Stomach (tissue), 9 donors: ENCODE measurements around the gene CLTCL1. TPM values are rescaled to one million over a fixed set of nuclear protein-coding genes. Genes with fewer than 3 reads are reported as not detected.

Source experiments
- DNase-seq, 2 donors: peaks; one replicate each; pipeline versions ENCODE4 v3.0.0 to v3.0.0-alpha.2; 2013 to 2019
- H3K27ac ChIP-seq, 5 donors: fragments of 200-600 bp in 4 of 5; sonication (generic) in 4 of 5; one replicate each; pipeline ENCODE4 v1.5.1; 2013 to 2019; ENCODE audit warnings: mild to moderate bottlenecking in 1 of 5, moderate library complexity in 1 of 5
- H3K27me3 ChIP-seq, 3 donors: fragments of 200-600 bp; sonication (generic); one replicate each; pipeline ENCODE4 v1.5.1; 2017 to 2019; ENCODE audit warnings: mixed run types in 1 of 3
- H3K36me3 ChIP-seq, 4 donors: fragments of 200-600 bp; sonication (generic); 1 replicate in 3 of 4; 2 replicates in 1 of 4; pipeline ENCODE4 v1.5.1; 2016 to 2019
- H3K4me1 ChIP-seq, 4 donors: fragments of 200-600 bp; sonication (generic); one replicate each; pipeline ENCODE4 v1.5.1; 2016 to 2019
- H3K4me3 ChIP-seq, 4 donors: fragments of 200-600 bp; sonication (generic) in 3 of 4; one replicate each; pipeline ENCODE4 v1.5.1; 2016 to 2019; ENCODE audit warnings: mild to moderate bottlenecking in 1 of 4
- H3K9me3 ChIP-seq, 4 donors: fragments of 200-600 bp; sonication (generic); one replicate each; pipeline ENCODE4 v1.5.1; 2016 to 2019
- EP300 ChIP-seq: sonication (generic); formaldehyde crosslinking; IDR thresholded peaks from one replicate; pipeline ENCODE4 v1.6.1; 2017; ENCODE audit warnings: antibody characterized with exemption
- POLR2A ChIP-seq, 4 donors: fragments of 450-650 bp; IDR thresholded peaks; one replicate each; pipeline ENCODE4 v1.6.1; 2016; ENCODE audit warnings: antibody characterized with exemption in 4 of 4, control low read depth in 2 of 4, mild to moderate bottlenecking in 1 of 4, moderate library complexity in 1 of 4
- POLR2AphosphoS5 ChIP-seq, 3 donors: sonication (generic); formaldehyde crosslinking; IDR thresholded peaks; one replicate each; pipeline ENCODE4 v1.6.1; 2016; ENCODE audit warnings: antibody characterized with exemption in 3 of 3
- WGBS, 5 donors: extraction: QIAGEN DNeasy Blood & Tissue Kit in 3 of 5; methylation state at CpG; one replicate each; pipeline versions ENCODE4 v1.1.5 to v1.1.7; 2013 to 2018; 5-methylcytosine and 5-hydroxymethylcytosine counted together
- intact Hi-C: fragments of 100-400 bp; cut with DNase I; formaldehyde crosslinking; loops from one replicate; pipeline ENCODE4 v1.15.1; 2023; ENCODE audit warnings: low total_unique reads
- polyA plus RNA-seq, 3 donors: library from polyadenylated mRNA; stranded (reverse); fragments of 200-250 nt; gene quantifications; one replicate each; pipeline ENCODE4 v1.2.3, GENCODE V29; 2013
- total RNA-seq, 5 donors: library from RNA; depleted of rRNA; stranded (reverse); fragments of >200 nt; gene quantifications; one replicate each; pipeline versions ENCODE4 v1.1.0 to v1.2.3, GENCODE V29; 2014 to 2016
- TF ChIP-seq, protein P1 (sequence below), 7 experiments: fragments of 450-650 bp in 4 of 7; fragments of 200-600 bp in 3 of 7; sonication (generic) in 3 of 7; IDR thresholded peaks; one replicate each; pipeline ENCODE4 v1.5.1; 2016 to 2019; ENCODE audit warnings: antibody characterized with exemption in 7 of 7, control low read depth in 2 of 7, mild to moderate bottlenecking in 1 of 7
- donor health status: healthy with polysubstance abuse.
- donor health status: Bipolar disorder and iron deficiency.
- donor health status: healthy.

CLTCL1 gene
- total and polyA plus RNA-seq, 8 donors: 3.0 to 10.1 (median 4.7) TPM

DNA sequence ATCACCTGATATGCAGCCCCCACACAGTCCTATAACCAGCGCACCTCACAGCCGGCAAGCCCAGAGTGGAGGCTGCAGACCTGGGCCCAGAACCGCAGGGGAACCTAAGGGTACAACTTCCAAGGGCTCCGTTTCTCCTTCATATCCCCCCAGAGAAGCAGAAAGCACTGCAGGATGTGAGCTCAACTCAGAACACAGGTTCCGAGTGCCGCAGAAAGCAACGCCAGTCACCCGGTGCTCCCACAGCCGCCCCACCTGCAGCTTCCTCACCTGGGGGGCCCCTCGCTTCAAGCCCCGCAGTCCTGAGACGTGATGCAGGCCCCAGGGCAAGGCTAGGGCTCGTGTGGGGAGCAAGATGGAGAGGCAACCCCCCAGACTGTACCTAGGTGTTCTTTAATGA is 158.0 kb downstream of the CLTCL1 start:
- no peak overlapping the region for H3K27ac ChIP-seq
- no peaks in the 10 kb centered on the region for H3K27me3 ChIP-seq
- no peaks in the 10 kb centered on the region for H3K9me3 ChIP-seq
- no peak overlapping the region for H3K4me3 ChIP-seq
- no peaks in the 10 kb centered on the region for H3K4me1 ChIP-seq
- H3K36me3 ChIP-seq: peaks cover 43 to 78% (median 76%) of the 10 kb centered on the region in 4 donors
- no peak for TF ChIP-seq EP300
- WGBS, 5 donors: 94 to 98% (median 95%) methylated on average over 9 to 13 of the region's 13 CpGs
- no peak for DNase-seq
- intact Hi-C loops: no loop called here

DNA sequence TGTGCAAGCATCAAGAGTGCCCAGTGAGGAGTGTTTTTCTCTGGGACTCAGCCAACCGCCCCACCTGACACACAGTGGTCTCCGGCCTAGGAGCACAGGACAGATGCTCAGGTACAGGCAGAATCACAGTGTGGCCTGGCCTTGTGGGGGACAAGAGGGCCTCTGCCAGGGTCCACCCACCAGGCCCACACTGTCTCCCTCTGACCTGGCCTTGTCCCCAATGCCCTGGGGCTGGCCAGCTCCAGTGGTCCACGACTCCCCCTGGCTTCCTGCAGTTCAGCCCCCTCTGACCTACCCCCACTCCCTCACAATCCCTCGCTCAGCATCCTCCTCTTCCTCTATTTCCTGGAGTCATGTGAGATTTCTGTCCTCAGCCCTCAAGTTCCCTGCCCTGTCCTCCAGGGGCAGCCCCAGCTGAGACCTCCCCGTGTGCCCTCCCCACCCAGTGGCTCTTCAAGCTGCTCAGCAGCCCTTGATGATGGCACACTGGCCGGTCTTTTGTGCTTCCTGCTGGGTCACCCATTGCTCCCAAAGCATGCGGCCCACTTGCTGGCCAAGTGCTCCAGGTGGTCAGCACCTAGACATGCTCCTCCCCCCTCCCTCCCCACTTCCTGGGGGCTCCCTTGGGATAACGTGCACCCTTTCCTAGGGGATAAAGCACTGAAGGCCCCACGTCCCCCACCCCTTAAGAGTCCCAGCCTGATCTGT is 158.7 kb downstream of the CLTCL1 start:
- H3K9me3 ChIP-seq: no peaks in the 10 kb centered on the region
- H3K36me3 ChIP-seq: peaks cover 35 to 71% (median 68%) of the 10 kb centered on the region in 4 donors
- H3K4me3 ChIP-seq: no peak overlapping the region
- no peak overlapping the region for H3K27ac ChIP-seq
- H3K4me1 ChIP-seq: no peaks in the 10 kb centered on the region
- 81 to 95% (median 90%) methylated on average over 9 of the region's 9 CpGs for WGBS, 5 donors
- no peaks in the 10 kb centered on the region for H3K27me3 ChIP-seq
- intact Hi-C loops: no loop called here
- no peak for DNase-seq
- TF ChIP-seq POLR2AphosphoS5 (IDR thresholded peaks at IDR 0.05) (no peak), POLR2A (IDR thresholded peaks at IDR 0.05) (no peak), EP300 (no peak)
- TF ChIP-seq, protein P1, sequence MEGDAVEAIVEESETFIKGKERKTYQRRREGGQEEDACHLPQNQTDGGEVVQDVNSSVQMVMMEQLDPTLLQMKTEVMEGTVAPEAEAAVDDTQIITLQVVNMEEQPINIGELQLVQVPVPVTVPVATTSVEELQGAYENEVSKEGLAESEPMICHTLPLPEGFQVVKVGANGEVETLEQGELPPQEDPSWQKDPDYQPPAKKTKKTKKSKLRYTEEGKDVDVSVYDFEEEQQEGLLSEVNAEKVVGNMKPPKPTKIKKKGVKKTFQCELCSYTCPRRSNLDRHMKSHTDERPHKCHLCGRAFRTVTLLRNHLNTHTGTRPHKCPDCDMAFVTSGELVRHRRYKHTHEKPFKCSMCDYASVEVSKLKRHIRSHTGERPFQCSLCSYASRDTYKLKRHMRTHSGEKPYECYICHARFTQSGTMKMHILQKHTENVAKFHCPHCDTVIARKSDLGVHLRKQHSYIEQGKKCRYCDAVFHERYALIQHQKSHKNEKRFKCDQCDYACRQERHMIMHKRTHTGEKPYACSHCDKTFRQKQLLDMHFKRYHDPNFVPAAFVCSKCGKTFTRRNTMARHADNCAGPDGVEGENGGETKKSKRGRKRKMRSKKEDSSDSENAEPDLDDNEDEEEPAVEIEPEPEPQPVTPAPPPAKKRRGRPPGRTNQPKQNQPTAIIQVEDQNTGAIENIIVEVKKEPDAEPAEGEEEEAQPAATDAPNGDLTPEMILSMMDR (IDR thresholded peaks at IDR 0.05): no peak

DNA sequence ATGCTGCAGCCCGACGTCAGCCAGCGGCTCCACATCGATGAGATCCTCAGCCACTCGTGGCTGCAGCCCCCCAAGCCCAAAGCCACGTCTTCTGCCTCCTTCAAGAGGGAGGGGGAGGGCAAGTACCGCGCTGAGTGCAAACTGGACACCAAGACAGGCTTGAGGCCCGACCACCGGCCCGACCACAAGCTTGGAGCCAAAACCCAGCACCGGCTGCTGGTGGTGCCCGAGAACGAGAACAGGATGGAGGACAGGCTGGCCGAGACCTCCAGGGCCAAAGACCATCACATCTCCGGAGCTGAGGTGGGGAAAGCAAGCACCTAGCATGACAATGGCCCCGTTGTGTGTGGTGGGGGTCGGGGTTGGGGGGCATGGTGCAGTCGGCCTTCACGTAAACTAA is 159.4 kb downstream of the CLTCL1 start:
- Histone ChIP-seq H3K4me3 (no peak overlapping the region), H3K27me3 (no peaks in the 10 kb centered on the region), H3K4me1 (no peaks in the 10 kb centered on the region), H3K9me3 (no peaks in the 10 kb centered on the region), H3K27ac (no peak overlapping the region), H3K36me3 (peaks cover 28 to 64% (median 62%) of the 10 kb centered on the region in 4 donors)
- 93 to 96% (median 94%) methylated on average over 15 to 20 of the region's 20 CpGs for WGBS, 5 donors
- intact Hi-C loops: no loop called here
- TF ChIP-seq, protein P1 (IDR thresholded peaks at IDR 0.05): no peak
- TF ChIP-seq EP300 (no peak), POLR2A (IDR thresholded peaks at IDR 0.05) (no peak), POLR2AphosphoS5 (IDR thresholded peaks at IDR 0.05) (no peak)
- no peak for DNase-seq

DNA sequence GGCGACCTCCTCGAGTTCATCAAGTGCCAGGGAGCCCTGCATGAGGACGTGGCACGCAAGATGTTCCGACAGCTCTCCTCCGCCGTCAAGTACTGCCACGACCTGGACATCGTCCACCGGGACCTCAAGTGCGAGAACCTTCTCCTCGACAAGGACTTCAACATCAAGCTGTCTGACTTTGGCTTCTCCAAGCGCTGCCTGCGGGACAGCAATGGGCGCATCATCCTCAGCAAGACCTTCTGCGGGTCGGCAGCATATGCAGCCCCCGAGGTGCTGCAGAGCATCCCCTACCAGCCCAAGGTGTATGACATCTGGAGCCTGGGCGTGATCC is 159.9 kb downstream of the CLTCL1 start:
- no peak overlapping the region for H3K27ac ChIP-seq
- 96 to 98% (median 97%) methylated on average over 17 to 19 of the region's 19 CpGs for WGBS, 5 donors
- H3K36me3 ChIP-seq: peaks cover 23 to 59% (median 56%) of the 10 kb centered on the region in 4 donors
- no peak for TF ChIP-seq EP300
- no peak for TF ChIP-seq POLR2A (IDR thresholded peaks at IDR 0.05)
- TF ChIP-seq POLR2AphosphoS5 (IDR thresholded peaks at IDR 0.05): no peak
- TF ChIP-seq, protein P1 (IDR thresholded peaks at IDR 0.05): no peak
- no peaks in the 10 kb centered on the region for H3K4me1 ChIP-seq
- H3K27me3 ChIP-seq: no peaks in the 10 kb centered on the region
- no peaks in the 10 kb centered on the region for H3K9me3 ChIP-seq
- no peak for DNase-seq
- intact Hi-C loops: no loop called here
- no peak overlapping the region for H3K4me3 ChIP-seq

DNA sequence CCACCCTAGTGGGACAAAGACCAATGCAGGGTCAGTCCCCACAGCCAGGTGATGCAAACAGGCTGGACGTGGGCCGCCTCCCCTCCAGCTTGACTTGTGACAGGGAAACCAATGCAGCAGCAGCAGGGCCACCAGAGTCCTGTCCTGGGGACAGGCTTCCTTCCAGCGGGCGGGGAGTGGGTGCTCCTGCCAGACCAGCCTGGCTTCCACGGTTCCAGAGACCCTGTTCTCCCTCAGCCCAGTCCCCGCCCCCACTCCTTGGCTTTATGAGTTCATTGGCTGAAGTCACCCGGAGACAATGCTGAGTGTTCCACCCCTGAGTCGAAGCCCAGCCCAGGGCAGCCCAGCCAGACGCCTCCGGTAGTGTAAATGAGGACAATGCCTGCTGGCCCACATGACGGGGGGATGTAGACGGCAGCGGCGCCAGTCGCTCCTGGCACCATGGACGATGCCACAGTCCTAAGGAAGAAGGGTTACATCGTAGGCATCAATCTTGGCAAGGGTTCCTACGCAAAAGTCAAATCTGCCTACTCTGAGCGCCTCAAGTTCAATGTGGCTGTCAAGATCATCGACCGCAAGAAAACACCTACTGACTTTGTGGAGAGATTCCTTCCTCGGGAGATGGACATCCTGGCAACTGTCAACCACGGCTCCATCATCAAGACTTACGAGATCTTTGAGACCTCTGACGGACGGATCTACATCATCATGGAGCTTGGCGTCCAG is 160.4 kb downstream of the CLTCL1 start, which contains the start of gene TSSK2:
TSS of gene TSSK2 (plus strand) at position 350 of the 726 bp plus-strand sequence. CDS start at position 442, 92 bp downstream.
- Histone ChIP-seq H3K27ac (no peak within 1 kb of the TSS), H3K27me3 (no peaks in the 10 kb centered on the region), H3K4me1 (no peaks in the 10 kb centered on the region), H3K9me3 (no peaks in the 10 kb centered on the region), H3K36me3 (peaks cover 20 to 54% (median 51%) of the 10 kb centered on the region in 4 donors), H3K4me3 (no peak within 1 kb of the TSS)
- DNase-seq: no peak
- intact Hi-C loops: no loop called here
- no peak for TF ChIP-seq EP300
- whole genome bisulfite sequencing, 5 donors: 85 to 90% (median 87%) methylated on average over 23 to 27 of the region's 27 CpGs
